ENCODE data around the gene ZBTB7C.
"Not testable (repeated sequence)": the region's sequence is repeated elsewhere in the genome, so short reads cannot be mapped to it uniquely, and the experiment has no call there.

ZBTB7C gene

GRCh38 chr18:48440924-48441323 lies 31.7 kb upstream of the ZBTB7C start:
- in situ Hi-C loops (cut with HindIII; ENCODE audit: low sequenced_read_pairs), result loop anchor here (10.0 kb wide), 1 partner anchor 396 kb away; no protein-coding TSS in a partner anchor
- no peak for TF ChIP-seq CTCF (IDR thresholded peaks at IDR 0.05; ENCODE audit: low read depth, low read length, missing control alignments)
- no peak for DNase-seq (ENCODE audit: low read depth)
- no peak overlapping the region for H3K4me3 ChIP-seq (ENCODE audit: low read depth, low read length)

- no peak for DNase-seq (ENCODE audit: low read depth)
- in situ Hi-C loops (cut with HindIII; ENCODE audit: low sequenced_read_pairs), result no loop called here
- no peak for TF ChIP-seq CTCF (IDR thresholded peaks at IDR 0.05; ENCODE audit: low read depth, low read length, missing control alignments)
- H3K4me3 ChIP-seq (ENCODE audit: low read depth, low read length), result no peak overlapping the region
These were observed 27.7 kb upstream of the ZBTB7C start for GRCh38 chr18:48436907-48437306.

- H3K4me3 ChIP-seq (ENCODE audit: low read depth, low read length); in situ Hi-C loops (cut with HindIII; ENCODE audit: low sequenced_read_pairs); DNase-seq (ENCODE audit: low read depth): not testable (repeated sequence)
These were observed 25.2 kb upstream of the ZBTB7C start for GRCh38 chr18:48434382-48434781.

- in situ Hi-C loops (cut with HindIII; ENCODE audit: low sequenced_read_pairs), result no loop called here
- no peak for TF ChIP-seq CTCF (IDR thresholded peaks at IDR 0.05; ENCODE audit: low read depth, low read length, missing control alignments)
- no peak for DNase-seq (ENCODE audit: low read depth)
- no peak overlapping the region for H3K4me3 ChIP-seq (ENCODE audit: low read depth, low read length)
These were observed 24.4 kb upstream of the ZBTB7C start for GRCh38 chr18:48433541-48433940.

- in situ Hi-C loops (cut with HindIII; ENCODE audit: low sequenced_read_pairs), result no loop called here
These were observed 21.0 kb upstream of the ZBTB7C start for GRCh38 chr18:48430150-48430549.

GRCh38 chr18:48428475-48429177 lies 19.4 kb upstream of the ZBTB7C start:
- in situ Hi-C loops (cut with HindIII; ENCODE audit: low sequenced_read_pairs), result no loop called here
- no peak for TF ChIP-seq CTCF (IDR thresholded peaks at IDR 0.05; ENCODE audit: low read depth, low read length, missing control alignments)
- no peak overlapping the region for H3K4me3 ChIP-seq (ENCODE audit: low read depth, low read length)
- DNase-seq (ENCODE audit: low read depth), result no peak

More at GRCh38 chr18:48430150-48430549, 21.0 kb upstream of the ZBTB7C start:
- no peak overlapping the region for H3K4me3 ChIP-seq (ENCODE audit: low read depth, low read length)
- DNase-seq (ENCODE audit: low read depth), result no peak
- no peak for TF ChIP-seq CTCF (IDR thresholded peaks at IDR 0.05; ENCODE audit: low read depth, low read length, missing control alignments)

GRCh38 chr18:48422947-48423378 lies 13.8 kb upstream of the ZBTB7C start:
- in situ Hi-C loops (cut with HindIII; ENCODE audit: low sequenced_read_pairs), result no loop called here
- no peak for TF ChIP-seq CTCF (IDR thresholded peaks at IDR 0.05; ENCODE audit: low read depth, low read length, missing control alignments)
- H3K4me3 ChIP-seq (ENCODE audit: low read depth, low read length), result no peak overlapping the region
- DNase-seq (ENCODE audit: low read depth), result no peak
